Body of pancreas (tissue), 4 donors: ENCODE data around the gene GABPA.

ENCODE experiments used
- POLR2A ChIP-seq, 3 donors: fragments of 450-650 bp; IDR thresholded peaks; one replicate each; pipeline ENCODE4 v1.6.1; 2016; ENCODE audit warnings: antibody characterized with exemption in 3 of 3, mild to moderate bottlenecking in 2 of 3
- TF ChIP-seq, protein P1 (sequence below), 7 experiments: fragments of 450-650 bp in 4 of 7; fragments of 200-600 bp in 3 of 7; sonication (generic) in 3 of 7; IDR thresholded peaks; one replicate each; pipeline ENCODE4 v1.5.1; 2016 to 2019; ENCODE audit warnings: antibody characterized with exemption in 7 of 7

- TF ChIP-seq, protein P1, sequence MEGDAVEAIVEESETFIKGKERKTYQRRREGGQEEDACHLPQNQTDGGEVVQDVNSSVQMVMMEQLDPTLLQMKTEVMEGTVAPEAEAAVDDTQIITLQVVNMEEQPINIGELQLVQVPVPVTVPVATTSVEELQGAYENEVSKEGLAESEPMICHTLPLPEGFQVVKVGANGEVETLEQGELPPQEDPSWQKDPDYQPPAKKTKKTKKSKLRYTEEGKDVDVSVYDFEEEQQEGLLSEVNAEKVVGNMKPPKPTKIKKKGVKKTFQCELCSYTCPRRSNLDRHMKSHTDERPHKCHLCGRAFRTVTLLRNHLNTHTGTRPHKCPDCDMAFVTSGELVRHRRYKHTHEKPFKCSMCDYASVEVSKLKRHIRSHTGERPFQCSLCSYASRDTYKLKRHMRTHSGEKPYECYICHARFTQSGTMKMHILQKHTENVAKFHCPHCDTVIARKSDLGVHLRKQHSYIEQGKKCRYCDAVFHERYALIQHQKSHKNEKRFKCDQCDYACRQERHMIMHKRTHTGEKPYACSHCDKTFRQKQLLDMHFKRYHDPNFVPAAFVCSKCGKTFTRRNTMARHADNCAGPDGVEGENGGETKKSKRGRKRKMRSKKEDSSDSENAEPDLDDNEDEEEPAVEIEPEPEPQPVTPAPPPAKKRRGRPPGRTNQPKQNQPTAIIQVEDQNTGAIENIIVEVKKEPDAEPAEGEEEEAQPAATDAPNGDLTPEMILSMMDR (IDR thresholded peaks at IDR 0.05), result no peak
- TF ChIP-seq POLR2A (IDR thresholded peaks at IDR 0.05), result no peak
These were observed 79.1 kb downstream of the GABPA start for GRCh38 chr21:25813917-25814316.
